ENCODE measurements around the gene ISY1.
A peak's percentile ranks its signal among the peaks of the same experiment; 100 is the strongest.
"Not testable (repeated sequence)": the region's sequence is repeated elsewhere in the genome, so short reads cannot be mapped to it uniquely, and the experiment has no call there.

ISY1 gene

GRCh38 chr3:129183569-129184395 lies 22.9 kb upstream of the ISY1 start, which contains the start of gene CNBP:
Gene CNBP, minus strand, starts transcription at chr3:129183896. Its CDS starts 12,139 bp downstream, at chr3:129171757.
- Mint-ChIP-seq H3K4me1 (ENCODE audit: low read depth) (peaks cover 31% of the 10 kb centered on the region), H3K36me3 (ENCODE audit: low read depth) (peaks cover 40% of the 10 kb centered on the region), H3K9me3 (no peaks in the 10 kb centered on the region), H3K27ac (peak within 1 kb of the TSS; percentile 96), H3K4me3 (peak within 1 kb of the TSS; percentile 93), H3K27me3 (ENCODE audit: low read depth) (no peaks in the 10 kb centered on the region)
- peak; percentile 95 for DNase-seq (ENCODE audit: low spot score)

- Mint-ChIP-seq H3K27me3 (ENCODE audit: low read depth) (no peaks in the 10 kb centered on the region), H3K36me3 (ENCODE audit: low read depth) (peaks cover 41% of the 10 kb centered on the region), H3K9me3 (no peaks in the 10 kb centered on the region), H3K4me1 (ENCODE audit: low read depth) (peaks cover 37% of the 10 kb centered on the region), H3K27ac (peak overlapping the region; percentile 96), H3K4me3 (peak overlapping the region; percentile 93)
- no peak for DNase-seq (ENCODE audit: low spot score)
These were observed 21.7 kb upstream of the ISY1 start for GRCh38 chr3:129182390-129183185.

- H3K27ac Mint-ChIP-seq = peak overlapping the region; percentile 96
- no peaks in the 10 kb centered on the region for H3K9me3 Mint-ChIP-seq
- H3K4me3 Mint-ChIP-seq = peak overlapping the region; percentile 93
- peaks cover 44% of the 10 kb centered on the region for H3K4me1 Mint-ChIP-seq (ENCODE audit: low read depth)
- no peaks in the 10 kb centered on the region for H3K27me3 Mint-ChIP-seq (ENCODE audit: low read depth)
- H3K36me3 Mint-ChIP-seq (ENCODE audit: low read depth) = peaks cover 46% of the 10 kb centered on the region
- DNase-seq (ENCODE audit: low spot score) = no peak
These were observed 21.0 kb upstream of the ISY1 start for GRCh38 chr3:129181819-129182218.

- Mint-ChIP-seq H3K9me3 (no peaks in the 10 kb centered on the region), H3K27me3 (ENCODE audit: low read depth) (no peaks in the 10 kb centered on the region), H3K36me3 (ENCODE audit: low read depth) (peaks cover 58% of the 10 kb centered on the region), H3K27ac (peak overlapping the region; percentile 63), H3K4me1 (ENCODE audit: low read depth) (peaks cover 50% of the 10 kb centered on the region), H3K4me3 (peak overlapping the region; percentile 93)
- DNase-seq (ENCODE audit: low spot score) = no peak
These were observed 19.6 kb upstream of the ISY1 start for GRCh38 chr3:129180461-129180860.

- H3K4me3 Mint-ChIP-seq = peak overlapping the region; percentile 14
- no peak overlapping the region for H3K27ac Mint-ChIP-seq
- peaks cover 52% of the 10 kb centered on the region for H3K4me1 Mint-ChIP-seq (ENCODE audit: low read depth)
- H3K27me3 Mint-ChIP-seq (ENCODE audit: low read depth) = no peaks in the 10 kb centered on the region
- H3K9me3 Mint-ChIP-seq = no peaks in the 10 kb centered on the region
- DNase-seq (ENCODE audit: low spot score) = no peak
- peaks cover 50% of the 10 kb centered on the region for H3K36me3 Mint-ChIP-seq (ENCODE audit: low read depth)
These were observed 15.2 kb upstream of the ISY1 start for GRCh38 chr3:129176051-129176450.

- Mint-ChIP-seq H3K4me1 (ENCODE audit: low read depth) (peaks cover 38% of the 10 kb centered on the region), H3K4me3 (peak overlapping the region; percentile 12), H3K27ac (no peak overlapping the region), H3K9me3 (no peaks in the 10 kb centered on the region), H3K27me3 (ENCODE audit: low read depth) (no peaks in the 10 kb centered on the region), H3K36me3 (ENCODE audit: low read depth) (peaks cover 53% of the 10 kb centered on the region)
- no peak for DNase-seq (ENCODE audit: low spot score)
These were observed 12.9 kb upstream of the ISY1 start for GRCh38 chr3:129173725-129174124.

- no peak for DNase-seq (ENCODE audit: low spot score)
- peaks cover 36% of the 10 kb centered on the region for H3K4me1 Mint-ChIP-seq (ENCODE audit: low read depth)
- no peak overlapping the region for H3K4me3 Mint-ChIP-seq
- H3K36me3 Mint-ChIP-seq (ENCODE audit: low read depth) = peaks cover 53% of the 10 kb centered on the region
- H3K27ac Mint-ChIP-seq = no peak overlapping the region
- H3K9me3 Mint-ChIP-seq = no peaks in the 10 kb centered on the region
- no peaks in the 10 kb centered on the region for H3K27me3 Mint-ChIP-seq (ENCODE audit: low read depth)
These were observed 12.3 kb upstream of the ISY1 start for GRCh38 chr3:129173206-129173605.

GRCh38 chr3:129166579-129167332 lies 5.9 kb upstream of the ISY1 start:
- Mint-ChIP-seq H3K9me3 (no peaks in the 10 kb centered on the region), H3K27ac (no peak overlapping the region), H3K4me3 (no peak overlapping the region), H3K36me3 (ENCODE audit: low read depth) (peaks cover 48% of the 10 kb centered on the region), H3K4me1 (ENCODE audit: low read depth) (peaks cover 26% of the 10 kb centered on the region), H3K27me3 (ENCODE audit: low read depth) (no peaks in the 10 kb centered on the region)
- DNase-seq (ENCODE audit: low spot score) = no peak

- H3K27ac Mint-ChIP-seq; H3K9me3 Mint-ChIP-seq; H3K27me3 Mint-ChIP-seq (ENCODE audit: low read depth); DNase-seq (ENCODE audit: low spot score); H3K4me3 Mint-ChIP-seq: not testable (repeated sequence)
- peaks cover 23% of the 10 kb centered on the region for H3K4me1 Mint-ChIP-seq (ENCODE audit: low read depth)
- peaks cover 41% of the 10 kb centered on the region for H3K36me3 Mint-ChIP-seq (ENCODE audit: low read depth)
These were observed 4.7 kb upstream of the ISY1 start for GRCh38 chr3:129165594-129165993.

- H3K4me3 Mint-ChIP-seq = no peak overlapping the region
- DNase-seq (ENCODE audit: low spot score) = no peak
- peaks cover 24% of the 10 kb centered on the region for H3K4me1 Mint-ChIP-seq (ENCODE audit: low read depth)
- H3K27ac Mint-ChIP-seq = no peak overlapping the region
- no peaks in the 10 kb centered on the region for H3K9me3 Mint-ChIP-seq
- H3K36me3 Mint-ChIP-seq (ENCODE audit: low read depth) = peaks cover 33% of the 10 kb centered on the region
- no peaks in the 10 kb centered on the region for H3K27me3 Mint-ChIP-seq (ENCODE audit: low read depth)
These were observed 3.6 kb upstream of the ISY1 start for GRCh38 chr3:129164500-129164899.

GRCh38 chr3:129162729-129163579 lies 2.1 kb upstream of the ISY1 start:
- H3K9me3 Mint-ChIP-seq = no peaks in the 10 kb centered on the region
- H3K4me1 Mint-ChIP-seq (ENCODE audit: low read depth) = peaks cover 33% of the 10 kb centered on the region
- H3K27ac Mint-ChIP-seq = peak overlapping the region; percentile 99
- peaks cover 41% of the 10 kb centered on the region for H3K36me3 Mint-ChIP-seq (ENCODE audit: low read depth)
- peak; percentile 10 for DNase-seq (ENCODE audit: low spot score)
- no peaks in the 10 kb centered on the region for H3K27me3 Mint-ChIP-seq (ENCODE audit: low read depth)
- H3K4me3 Mint-ChIP-seq = peak overlapping the region; percentile 98

- Mint-ChIP-seq H3K4me1 (ENCODE audit: low read depth) (peaks cover 33% of the 10 kb centered on the region), H3K27ac (peak overlapping the region; percentile 99), H3K27me3 (ENCODE audit: low read depth) (no peaks in the 10 kb centered on the region), H3K9me3 (no peaks in the 10 kb centered on the region), H3K36me3 (ENCODE audit: low read depth) (peaks cover 31% of the 10 kb centered on the region), H3K4me3 (peak overlapping the region; percentile 98)
- peak; percentile 13 for DNase-seq (ENCODE audit: low spot score)
These were observed 1.0 kb upstream of the ISY1 start for GRCh38 chr3:129161860-129162271.

- no peak for DNase-seq (ENCODE audit: low spot score)
- H3K4me3 Mint-ChIP-seq = no peak overlapping the region
- H3K36me3 Mint-ChIP-seq (ENCODE audit: low read depth) = peaks cover 25% of the 10 kb centered on the region
- H3K4me1 Mint-ChIP-seq (ENCODE audit: low read depth) = no peaks in the 10 kb centered on the region
- H3K9me3 Mint-ChIP-seq = no peaks in the 10 kb centered on the region
- no peaks in the 10 kb centered on the region for H3K27me3 Mint-ChIP-seq (ENCODE audit: low read depth)
- no peak overlapping the region for H3K27ac Mint-ChIP-seq
These were observed 16.1 kb downstream of the ISY1 start for GRCh38 chr3:129144786-129145185.
